Fibroblast of lung (primary cell): ENCODE measurements around the gene MATN1.

ENCODE experiments used
- CTCF ChIP-seq, 2 donors: IDR thresholded peaks in 1 of 2; conservative IDR thresholded peaks in 1 of 2; 1 replicate in 1 of 2; 2 replicates in 1 of 2; pipeline ENCODE4 v1.5.1; 2011 to 2012; ENCODE audit warnings: low read length in 2 of 2, control low read depth in 1 of 2, inconsistent platforms in 1 of 2, low read depth in 1 of 2, mild to moderate bottlenecking in 1 of 2
- EZH2 ChIP-seq: IDR thresholded peaks from 2 replicates; pipeline ENCODE4 v1.5.1; 2012; ENCODE audit warnings: low read length, control low read depth, mild to moderate bottlenecking; ENCODE audit errors: missing control alignments

GRCh38 chr1:30748098-30748698 lies 24.8 kb upstream of the MATN1 start:
- TF ChIP-seq CTCF (conservative IDR thresholded peaks at IDR 0.05 in 1 of 2, IDR thresholded peaks at IDR 0.05 in 1 of 2; ENCODE audit: low read depth in 1 of 2, low read length in 2 of 2): no peak
- TF ChIP-seq EZH2: no peak
